GM23248 (cell line): ENCODE data around the gene SUN5. TPM values are rescaled to one million over a fixed set of nuclear protein-coding genes. Genes with fewer than 3 reads are reported as not detected.

Experiments
- DNase-seq: peaks from one replicate; pipeline ENCODE4 v3.0.0-alpha.2; 2015
- H2AFZ ChIP-seq: fragments of 200-600 bp; sonication (generic); 2 replicates; pipeline ENCODE4 v1.6.1; 2016; ENCODE audit warnings: antibody characterized with exemption
- H3F3A ChIP-seq: fragments of 200-600 bp; sonication (generic); 2 replicates; pipeline ENCODE4 v1.6.1; 2016; ENCODE audit warnings: mild to moderate bottlenecking, antibody characterized with exemption, mixed run types; ENCODE audit not compliant: insufficient read depth
- H3K27ac ChIP-seq: fragments of 200-600 bp; sonication (generic); 2 replicates; pipeline ENCODE4 v1.5.1; 2016; ENCODE audit warnings: mild to moderate bottlenecking
- H3K27me3 ChIP-seq: fragments of 200-600 bp; sonication (generic); replicated peaks from 2 replicates; pipeline ENCODE4 v1.6.1; 2016; ENCODE audit warnings: mild to moderate bottlenecking; ENCODE audit not compliant: insufficient read depth
- H3K36me3 ChIP-seq: fragments of 200-600 bp; sonication (generic); 2 replicates; pipeline ENCODE4 v1.6.1; 2016; ENCODE audit warnings: low read depth, mild to moderate bottlenecking
- H3K4me1 ChIP-seq: fragments of 200-600 bp; sonication (generic); 2 replicates; pipeline ENCODE4 v1.6.1; 2016; ENCODE audit warnings: mild to moderate bottlenecking; ENCODE audit not compliant: insufficient read depth
- H3K4me2 ChIP-seq: fragments of 200-600 bp; sonication (generic); one replicate; pipeline ENCODE4 v1.6.1; 2016; ENCODE audit warnings: mild to moderate bottlenecking; ENCODE audit not compliant: unreplicated experiment
- H3K4me3 ChIP-seq: fragments of 200-600 bp; sonication (generic); 2 replicates; pipeline ENCODE4 v1.5.1; 2016; ENCODE audit warnings: mild to moderate bottlenecking
- H3K79me2 ChIP-seq: fragments of 200-600 bp; sonication (generic); 2 replicates; pipeline ENCODE4 v1.6.1; 2016; ENCODE audit warnings: mild to moderate bottlenecking; ENCODE audit not compliant: insufficient read depth
- H3K9ac ChIP-seq: fragments of 200-600 bp; sonication (generic); 2 replicates; pipeline ENCODE4 v1.6.1; 2016; ENCODE audit warnings: mild to moderate bottlenecking
- H3K9me2 ChIP-seq: fragments of 200-600 bp; sonication (generic); 2 replicates; pipeline ENCODE4 v1.6.1; 2016; ENCODE audit warnings: mixed run types, mild to moderate bottlenecking, moderate library complexity; ENCODE audit not compliant: insufficient read depth
- H3K9me3 ChIP-seq: fragments of 200-600 bp; sonication (generic); one replicate; pipeline ENCODE4 v1.6.1; 2017; ENCODE audit warnings: low read depth
- H4K20me1 ChIP-seq: fragments of 200-600 bp; sonication (generic); 2 replicates; pipeline ENCODE4 v1.6.0; 2016; ENCODE audit not compliant: insufficient read depth
- EZH2 ChIP-seq: fragments of 200-600 bp; sonication (generic); IDR thresholded peaks from 2 replicates; pipeline ENCODE4 v1.6.1; 2018; ENCODE audit warnings: antibody characterized with exemption, mild to moderate bottlenecking; ENCODE audit not compliant: insufficient read depth, poor library complexity, severe bottlenecking
- EZH2phosphoT487 ChIP-seq: fragments of 200-600 bp; sonication (generic); IDR thresholded peaks from 2 replicates; pipeline ENCODE4 v1.6.1; 2018; ENCODE audit warnings: antibody characterized with exemption, moderate library complexity, mild to moderate bottlenecking, low read depth; ENCODE audit not compliant: insufficient read depth
- WGBS, 2 experiments: methylation state at CpG; one replicate each; pipeline ENCODE4 v1.1.6; 2015 to 2017; ENCODE audit warnings: low lambda C conversion rate in 2 of 2, low coverage in 1 of 2; ENCODE audit errors: missing lambda C conversion rate in 2 of 2; 5-methylcytosine and 5-hydroxymethylcytosine counted together
- in situ Hi-C: fragments of 300-500 bp; cut with MboI; formaldehyde crosslinking; loops from 2 replicates; pipeline ENCODE4 v1.15.0; 2020
- polyA plus RNA-seq: library from polyadenylated mRNA; unstranded; fragments of >200 nt; fragmentation: Nextera tagmentation; extraction: Ambion mirVana; gene quantifications from 2 replicates; pipeline ENCODE4 v1.2.1, GENCODE V29; 2016
- total RNA-seq: library from RNA; depleted of rRNA; stranded (reverse); fragments of >200 nt; shearing (Covaris generic); gene quantifications from 2 replicates; pipeline ENCODE4 v1.2.3, GENCODE V29; 2014

SUN5 gene
- total and polyA plus RNA-seq, 2 experiments from 2014 or later, result not detected

- no peak for TF ChIP-seq EZH2
- TF ChIP-seq EZH2phosphoT487, result no peak
- Histone ChIP-seq H4K20me1 (no peaks in the 10 kb centered on the region), H2AFZ (no peak overlapping the region), H3K4me2 (no peak overlapping the region), H3K4me3 (no peak overlapping the region), H3K9me2 (no peaks in the 10 kb centered on the region), H3K79me2 (no peaks in the 10 kb centered on the region), H3K27me3 (peaks cover 13% of the 10 kb centered on the region; the same call in 1 of the 2 replicates), H3K9me3 (no peaks in the 10 kb centered on the region), H3K4me1 (no peaks in the 10 kb centered on the region), H3K36me3 (no peaks in the 10 kb centered on the region), H3F3A (no peaks in the 10 kb centered on the region), H3K27ac (no peak overlapping the region), H3K9ac (no peak overlapping the region)
- 24 to 26% methylated on average over 4 of the region's 4 CpGs for WGBS, 2 experiments
- in situ Hi-C loops, result no loop called here
- no peak for DNase-seq
Observed at GRCh38 chr20:33022289-33022688, 18.1 kb upstream of the SUN5 start.

GRCh38 chr20:33021879-33022278, 17.6 kb upstream of the SUN5 start:
- H3K4me1 ChIP-seq, result no peaks in the 10 kb centered on the region
- no peaks in the 10 kb centered on the region for H4K20me1 ChIP-seq
- DNase-seq, result no peak
- H3K27ac ChIP-seq, result no peak overlapping the region
- peaks cover 17% of the 10 kb centered on the region; the same call in 1 of the 2 replicates for H3K27me3 ChIP-seq
- no peaks in the 10 kb centered on the region for H3F3A ChIP-seq
- H3K36me3 ChIP-seq, result no peaks in the 10 kb centered on the region
- WGBS, 2 experiments, result 37 to 45% methylated on average over 3 of the region's 3 CpGs
- no peaks in the 10 kb centered on the region for H3K9me3 ChIP-seq
- H3K4me2 ChIP-seq, result no peak overlapping the region
- H3K4me3 ChIP-seq, result no peak overlapping the region
- no peaks in the 10 kb centered on the region for H3K9me2 ChIP-seq
- in situ Hi-C loops, result no loop called here
- H3K9ac ChIP-seq, result no peak overlapping the region
- no peaks in the 10 kb centered on the region for H3K79me2 ChIP-seq
- no peak overlapping the region for H2AFZ ChIP-seq
- TF ChIP-seq EZH2phosphoT487 (no peak), EZH2 (no peak)

GRCh38 chr20:33020278-33021161, 16.3 kb upstream of the SUN5 start:
- H3K9ac ChIP-seq, result no peak overlapping the region
- H3K4me1 ChIP-seq, result no peaks in the 10 kb centered on the region
- in situ Hi-C loops, result no loop called here
- TF ChIP-seq EZH2 (no peak), EZH2phosphoT487 (no peak)
- no peak for DNase-seq
- H3K27me3 ChIP-seq, result peaks cover 17% of the 10 kb centered on the region; the same call in 1 of the 2 replicates
- H4K20me1 ChIP-seq, result no peaks in the 10 kb centered on the region
- no peak overlapping the region for H3K4me2 ChIP-seq
- no peaks in the 10 kb centered on the region for H3K36me3 ChIP-seq
- no peaks in the 10 kb centered on the region for H3K79me2 ChIP-seq
- H3K9me3 ChIP-seq, result no peaks in the 10 kb centered on the region
- no peak overlapping the region for H2AFZ ChIP-seq
- WGBS, 2 experiments, result 48 to 52% methylated on average over 18 of the region's 18 CpGs
- H3F3A ChIP-seq, result no peaks in the 10 kb centered on the region
- H3K9me2 ChIP-seq, result no peaks in the 10 kb centered on the region
- H3K27ac ChIP-seq, result no peak overlapping the region
- H3K4me3 ChIP-seq, result no peak overlapping the region

- Histone ChIP-seq H4K20me1 (no peaks in the 10 kb centered on the region), H3K27me3 (peaks cover 21% of the 10 kb centered on the region), H3K27ac (no peak overlapping the region), H3K36me3 (no peaks in the 10 kb centered on the region), H3K79me2 (no peaks in the 10 kb centered on the region), H2AFZ (no peak overlapping the region), H3K9ac (no peak overlapping the region), H3K4me1 (no peaks in the 10 kb centered on the region), H3K4me3 (no peak overlapping the region), H3K4me2 (no peak overlapping the region), H3K9me3 (no peaks in the 10 kb centered on the region), H3K9me2 (no peaks in the 10 kb centered on the region), H3F3A (no peaks in the 10 kb centered on the region)
- TF ChIP-seq EZH2 (no peak), EZH2phosphoT487 (no peak)
- in situ Hi-C loops, result no loop called here
- 51 to 58% methylated on average over 20 to 23 of the region's 23 CpGs for WGBS, 2 experiments
- DNase-seq, result no peak
Observed at GRCh38 chr20:33019465-33020277, 15.4 kb upstream of the SUN5 start.
